Peyer's patch (tissue), 4 donors: ENCODE results near the gene PCBP1. TPM values are rescaled to one million over a fixed set of nuclear protein-coding genes. Genes with fewer than 3 reads are reported as not detected.

Source experiments
- DNase-seq, 3 donors: peaks; one replicate each; pipeline ENCODE4 v3.0.0-alpha.2; 2017 to 2019
- H3K27ac ChIP-seq, 4 donors: fragments of 200-600 bp; sonication (generic); one replicate each; pipeline ENCODE4 v1.5.1; 2016 to 2019
- H3K27me3 ChIP-seq, 2 donors: fragments of 200-600 bp; sonication (generic); one replicate each; pipeline ENCODE4 v1.5.1; 2019
- H3K36me3 ChIP-seq, 3 donors: fragments of 200-600 bp; sonication (generic); one replicate each; pipeline ENCODE4 v1.5.1; 2016 to 2019
- H3K4me1 ChIP-seq, 4 donors: fragments of 200-600 bp; sonication (generic); one replicate each; pipeline ENCODE4 v1.5.1; 2016 to 2019
- H3K4me3 ChIP-seq, 4 donors: fragments of 200-600 bp; sonication (generic); 1 replicate in 3 of 4; 2 replicates in 1 of 4; pipeline ENCODE4 v1.5.1; 2016 to 2019; ENCODE audit warnings: mild to moderate bottlenecking in 1 of 4
- H3K9me3 ChIP-seq, 4 donors: fragments of 200-600 bp; sonication (generic); one replicate each; pipeline ENCODE4 v1.5.1; 2016 to 2019; ENCODE audit warnings: mild to moderate bottlenecking in 1 of 4
- CTCF ChIP-seq, 6 experiments: fragments of 450-650 bp in 4 of 6; fragments of 200-600 bp in 2 of 6; sonication (generic) in 1 of 6; IDR thresholded peaks; one replicate each; pipeline ENCODE4 v1.5.1; 2017 to 2019; ENCODE audit warnings: antibody characterized with exemption in 6 of 6, mild to moderate bottlenecking in 3 of 6, moderate library complexity in 1 of 6
- POLR2A ChIP-seq, 2 donors: fragments of 450-650 bp; IDR thresholded peaks; one replicate each; pipeline ENCODE4 v1.5.1; 2017; ENCODE audit warnings: antibody characterized with exemption in 2 of 2, mild to moderate bottlenecking in 2 of 2, moderate library complexity in 2 of 2
- total RNA-seq, 4 donors: library from RNA; depleted of rRNA; stranded (reverse); fragments of >200 nt; gene quantifications; one replicate each; pipeline ENCODE4 v1.1.0, GENCODE V29; 2016

The PCBP1 gene
- total RNA-seq, result 100 to 1,000 TPM; 129 to 152 (median 134) TPM

GRCh38 chr2:70086838-70087701 lies at the start of gene PCBP1:
PCBP1 (plus strand) TSS chr2:70087477; CDS start chr2:70087744, 267 bp downstream.
- peaks cover 4 to 51% (median 26%) of the 10 kb centered on the region in 4 donors for H3K4me1 ChIP-seq

GRCh38 chr2:70039366-70039765 lies 47.9 kb upstream of the PCBP1 start:
- Histone ChIP-seq H3K9me3 (no peaks in the 10 kb centered on the region), H3K27me3 (no peaks in the 10 kb centered on the region), H3K4me3 (no peak overlapping the region), H3K36me3 (no peaks in the 10 kb centered on the region), H3K4me1 (peaks cover 0 to 11% (median 0%) of the 10 kb centered on the region in 4 donors), H3K27ac (no peak overlapping the region)
- no peak for DNase-seq
- TF ChIP-seq CTCF (IDR thresholded peaks at IDR 0.05) (no peak), POLR2A (IDR thresholded peaks at IDR 0.05) (no peak)

More at GRCh38 chr2:70086838-70087701, at the start of gene PCBP1:
- peaks cover 0 to 10% (median 0%) of the 10 kb centered on the region in 3 donors for H3K36me3 ChIP-seq
- peak within 1 kb of the TSS; percentile 76 to 87 (median 81) for H3K4me3 ChIP-seq
- H3K27ac ChIP-seq, result peak within 1 kb of the TSS; percentile 98 to 100 (median 99)
- peak; percentile 92 to 98 (median 98) for DNase-seq
- TF ChIP-seq POLR2A (IDR thresholded peaks at IDR 0.05), result peak; percentile 66 to 87
- TF ChIP-seq CTCF (IDR thresholded peaks at IDR 0.05), result no peak
- H3K27me3 ChIP-seq, result no peaks in the 10 kb centered on the region
- H3K9me3 ChIP-seq, result no peaks in the 10 kb centered on the region

GRCh38 chr2:70041663-70042062 lies 45.6 kb upstream of the PCBP1 start:
- no peak for DNase-seq
- Histone ChIP-seq H3K4me3 (no peak overlapping the region), H3K27me3 (no peaks in the 10 kb centered on the region), H3K4me1 (peaks cover 0 to 3% (median 0%) of the 10 kb centered on the region in 4 donors), H3K36me3 (peaks cover 0 to 7% (median 0%) of the 10 kb centered on the region in 3 donors), H3K9me3 (no peaks in the 10 kb centered on the region), H3K27ac (no peak overlapping the region)
- TF ChIP-seq POLR2A (IDR thresholded peaks at IDR 0.05) (no peak), CTCF (IDR thresholded peaks at IDR 0.05) (no peak)

- no peaks in the 10 kb centered on the region for H3K9me3 ChIP-seq
- H3K27me3 ChIP-seq, result no peaks in the 10 kb centered on the region
- H3K4me1 ChIP-seq, result peaks cover 0 to 3% (median 0%) of the 10 kb centered on the region in 4 donors
- DNase-seq, result no peak
- TF ChIP-seq POLR2A (IDR thresholded peaks at IDR 0.05) (no peak), CTCF (IDR thresholded peaks at IDR 0.05) (no peak)
- no peak overlapping the region for H3K4me3 ChIP-seq
- H3K36me3 ChIP-seq, result peaks cover 0 to 7% (median 0%) of the 10 kb centered on the region in 3 donors
- no peak overlapping the region for H3K27ac ChIP-seq
These were observed 45.0 kb upstream of the PCBP1 start for GRCh38 chr2:70042246-70042645.

- TF ChIP-seq CTCF (IDR thresholded peaks at IDR 0.05) (no peak), POLR2A (IDR thresholded peaks at IDR 0.05) (no peak)
- peaks cover 0 to 9% (median 0%) of the 10 kb centered on the region in 3 donors for H3K36me3 ChIP-seq
- no peaks in the 10 kb centered on the region for H3K9me3 ChIP-seq
- DNase-seq, result no peak
- no peaks in the 10 kb centered on the region for H3K27me3 ChIP-seq
- H3K27ac ChIP-seq, result no peak overlapping the region
- H3K4me1 ChIP-seq, result peaks cover 0 to 3% (median 0%) of the 10 kb centered on the region in 4 donors
- no peak overlapping the region for H3K4me3 ChIP-seq
These were observed 43.9 kb upstream of the PCBP1 start for GRCh38 chr2:70043252-70043875.
